SW480 (cell line): ENCODE data around the gene GPR35.
"Not testable (repeated sequence)": the region's sequence is repeated elsewhere in the genome, so short reads cannot be mapped to it uniquely, and the experiment has no call there.

ENCODE experiments used
- DNase-seq: peaks from one replicate; pipeline ENCODE4 v3.0.0-alpha.2; 2016; ENCODE audit warnings: low spot score

The GPR35 gene

GRCh38 chr2:240663546-240664190, 38.4 kb downstream of the GPR35 start:
- no peak for DNase-seq

- DNase-seq: no peak
Measured at GRCh38 chr2:240664622-240665021, 39.3 kb downstream of the GPR35 start.

- no peak for DNase-seq
Measured at GRCh38 chr2:240670402-240670801, 45.1 kb downstream of the GPR35 start.

- DNase-seq: no peak
Measured at GRCh38 chr2:240670950-240671349, 45.7 kb downstream of the GPR35 start.

- DNase-seq: no peak
Measured at GRCh38 chr2:240672076-240672700, 46.9 kb downstream of the GPR35 start.

- no peak for DNase-seq
Measured at GRCh38 chr2:240672701-240673190, 47.5 kb downstream of the GPR35 start.

- DNase-seq: not testable (repeated sequence)
Measured at GRCh38 chr2:240674461-240675184, 49.3 kb downstream of the GPR35 start.

GRCh38 chr2:240675345-240675744, 50.1 kb downstream of the GPR35 start:
- DNase-seq: not testable (repeated sequence)

- DNase-seq: not testable (repeated sequence)
Measured at GRCh38 chr2:240678043-240678442, 52.8 kb downstream of the GPR35 start.

- not testable (repeated sequence) for DNase-seq
Measured at GRCh38 chr2:240678909-240679308, 53.6 kb downstream of the GPR35 start.

GRCh38 chr2:240680185-240680584, 54.9 kb downstream of the GPR35 start:
- not testable (repeated sequence) for DNase-seq
